Posterior cingulate gyrus (tissue), 11 donors: ENCODE measurements around the gene CDK6.

Experiments
- DNase-seq, 10 donors: peaks; one replicate each; pipeline versions ENCODE4 v3.0.0 to v3.0.0-alpha.2; 2020 to 2021; ENCODE audit warnings: mixed read lengths in 3 of 10
- intact Hi-C: fragments of 100-400 bp; cut with DNase I; formaldehyde crosslinking; loops from one replicate; pipeline ENCODE4 v1.15.1; 2023

The CDK6 gene

GRCh38 chr7:92798517-92799249 is 37.7 kb downstream of the CDK6 start:
- DNase-seq = no peak
- intact Hi-C loops = no loop called here

GRCh38 chr7:92797693-92798092 is 38.7 kb downstream of the CDK6 start:
- intact Hi-C loops = no loop called here
- no peak for DNase-seq

- intact Hi-C loops = no loop called here
- no peak for DNase-seq
Measured at GRCh38 chr7:92797284-92797683, 39.1 kb downstream of the CDK6 start.

- no peak for DNase-seq
- intact Hi-C loops = no loop called here
Measured at GRCh38 chr7:92794831-92795230, 41.5 kb downstream of the CDK6 start.

GRCh38 chr7:92794391-92794790 is 42.0 kb downstream of the CDK6 start:
- intact Hi-C loops = no loop called here
- peak in 1 of 10 donors; percentile 28 for DNase-seq

- no peak for DNase-seq
- intact Hi-C loops = no loop called here
Measured at GRCh38 chr7:92793656-92794205, 42.6 kb downstream of the CDK6 start.

- intact Hi-C loops = no loop called here
Measured at GRCh38 chr7:92790992-92791391, 45.4 kb downstream of the CDK6 start.

GRCh38 chr7:92788559-92789183 is 47.7 kb downstream of the CDK6 start:
- no peak for DNase-seq
- intact Hi-C loops = no loop called here

More at GRCh38 chr7:92790992-92791391, 45.4 kb downstream of the CDK6 start:
- DNase-seq = peak in 5 of 10 donors; percentile 20 to 68 (median 26)

GRCh38 chr7:92785923-92786322 is 50.5 kb downstream of the CDK6 start:
- intact Hi-C loops = no loop called here

GRCh38 chr7:92784935-92785334 is 51.4 kb downstream of the CDK6 start:
- intact Hi-C loops = loop anchor here (5.0 kb wide), 1 partner anchor 47 kb away; no protein-coding TSS in a partner anchor
- no peak for DNase-seq

More at GRCh38 chr7:92785923-92786322, 50.5 kb downstream of the CDK6 start:
- no peak for DNase-seq

GRCh38 chr7:92783260-92784201 is 52.8 kb downstream of the CDK6 start:
- DNase-seq = no peak
- intact Hi-C loops = loop anchor here (5.0 kb wide), 1 partner anchor 49 kb away; no protein-coding TSS in a partner anchor

GRCh38 chr7:92782855-92783254 is 53.5 kb downstream of the CDK6 start:
- no peak for DNase-seq
- intact Hi-C loops = loop anchor here (5.0 kb wide), 1 partner anchor 49 kb away; no protein-coding TSS in a partner anchor

- intact Hi-C loops = loop anchor here (5.0 kb wide), 1 partner anchor 50 kb away; no protein-coding TSS in a partner anchor
Measured at GRCh38 chr7:92782236-92782635, 54.1 kb downstream of the CDK6 start.

GRCh38 chr7:92781117-92781720 is 55.2 kb downstream of the CDK6 start:
- DNase-seq = peak in 9 of 10 donors; percentile 29 to 94 (median 52)
- intact Hi-C loops = loop anchor here (5.0 kb wide), 1 partner anchor 51 kb away; no protein-coding TSS in a partner anchor

More at GRCh38 chr7:92782236-92782635, 54.1 kb downstream of the CDK6 start:
- no peak for DNase-seq

- DNase-seq = no peak
- intact Hi-C loops = no loop called here
Measured at GRCh38 chr7:92778972-92779371, 57.4 kb downstream of the CDK6 start.

GRCh38 chr7:92777993-92778392 is 58.4 kb downstream of the CDK6 start:
- no peak for DNase-seq
- intact Hi-C loops = no loop called here

- intact Hi-C loops = no loop called here
- no peak for DNase-seq
Measured at GRCh38 chr7:92773808-92774207, 62.6 kb downstream of the CDK6 start.

- no peak for DNase-seq
- intact Hi-C loops = loop anchor here (10.0 kb wide), 1 partner anchor 55 kb away; no protein-coding TSS in a partner anchor
Measured at GRCh38 chr7:92769844-92770243, 66.5 kb downstream of the CDK6 start.

GRCh38 chr7:92769394-92769699 is 67.0 kb downstream of the CDK6 start:
- intact Hi-C loops = loop anchor here (10.0 kb wide), 1 partner anchor 55 kb away; no protein-coding TSS in a partner anchor
- no peak for DNase-seq
